HL-60 (cell line): ENCODE data around the gene STATH.

ENCODE experiments used
- GABPA ChIP-seq: IDR thresholded peaks from 2 replicates; pipeline ENCODE4 v1.6.1; 2012; ENCODE audit warnings: low read depth
- POLR2AphosphoS5 ChIP-seq: IDR thresholded peaks from 2 replicates; pipeline ENCODE4 v1.6.1; 2012; ENCODE audit warnings: low read depth
- SPI1 ChIP-seq: IDR thresholded peaks from 2 replicates; pipeline ENCODE4 v1.6.1; 2012; ENCODE audit warnings: low read depth, mild to moderate bottlenecking, borderline replicate concordance
- TF ChIP-seq, protein P1 (sequence below): IDR thresholded peaks from one replicate; pipeline ENCODE4 v1.5.1; 2011; ENCODE audit warnings: low read length, control low read depth, inconsistent platforms; ENCODE audit not compliant: insufficient read depth

DNA sequence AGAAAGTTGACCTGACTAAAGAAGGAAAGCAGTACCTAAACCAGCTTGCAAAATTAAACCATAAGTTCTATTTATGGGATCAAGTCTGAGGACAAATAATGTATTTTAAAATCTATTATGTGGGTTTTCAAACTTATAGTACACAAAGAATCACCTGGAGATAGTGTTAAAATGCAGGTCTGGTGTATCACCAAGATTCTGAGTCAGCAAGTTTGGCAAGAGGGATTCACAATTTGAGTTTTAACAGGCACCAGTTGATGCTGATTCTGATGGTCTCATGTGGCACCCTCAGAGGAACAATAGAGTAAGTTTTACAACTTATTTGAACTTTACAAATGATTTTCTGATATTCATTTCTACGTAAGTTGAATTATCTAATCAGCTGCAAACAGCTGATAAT lies 9.1 kb upstream of the STATH start:
- TF ChIP-seq, protein P1, sequence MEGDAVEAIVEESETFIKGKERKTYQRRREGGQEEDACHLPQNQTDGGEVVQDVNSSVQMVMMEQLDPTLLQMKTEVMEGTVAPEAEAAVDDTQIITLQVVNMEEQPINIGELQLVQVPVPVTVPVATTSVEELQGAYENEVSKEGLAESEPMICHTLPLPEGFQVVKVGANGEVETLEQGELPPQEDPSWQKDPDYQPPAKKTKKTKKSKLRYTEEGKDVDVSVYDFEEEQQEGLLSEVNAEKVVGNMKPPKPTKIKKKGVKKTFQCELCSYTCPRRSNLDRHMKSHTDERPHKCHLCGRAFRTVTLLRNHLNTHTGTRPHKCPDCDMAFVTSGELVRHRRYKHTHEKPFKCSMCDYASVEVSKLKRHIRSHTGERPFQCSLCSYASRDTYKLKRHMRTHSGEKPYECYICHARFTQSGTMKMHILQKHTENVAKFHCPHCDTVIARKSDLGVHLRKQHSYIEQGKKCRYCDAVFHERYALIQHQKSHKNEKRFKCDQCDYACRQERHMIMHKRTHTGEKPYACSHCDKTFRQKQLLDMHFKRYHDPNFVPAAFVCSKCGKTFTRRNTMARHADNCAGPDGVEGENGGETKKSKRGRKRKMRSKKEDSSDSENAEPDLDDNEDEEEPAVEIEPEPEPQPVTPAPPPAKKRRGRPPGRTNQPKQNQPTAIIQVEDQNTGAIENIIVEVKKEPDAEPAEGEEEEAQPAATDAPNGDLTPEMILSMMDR = no peak
- TF ChIP-seq POLR2AphosphoS5 = no peak
- no peak for TF ChIP-seq SPI1
- no peak for TF ChIP-seq GABPA
